Caki2 (cell line): ENCODE measurements around the gene STK11IP. TPM values are rescaled to one million over a fixed set of nuclear protein-coding genes. Genes with fewer than 3 reads are reported as not detected.

Source experiments
- DNase-seq: peaks from one replicate; pipeline ENCODE4 v3.0.0-alpha.2; 2015; ENCODE audit warnings: low read depth
- in situ Hi-C: cut with HindIII; loops from 2 replicates; pipeline ENCODE4 v1.10.0; 2016; ENCODE audit warnings: low sequenced_read_pairs, low pct_unique_long_range_greater_than_20kb, mixed read lengths
- total RNA-seq: library from RNA; depleted of rRNA; stranded (reverse); fragments of >200 nt; shearing (Covaris generic); gene quantifications from 2 replicates; pipeline ENCODE4 v1.2.3, GENCODE V29; 2014; ENCODE audit warnings: low replicate concordance

Gene STK11IP
- total RNA-seq, 1 experiment from 2014 or later: 20.6 TPM

GRCh38 chr2:219574484-219575311 is 23.0 kb upstream of the STK11IP start:
- in situ Hi-C loops: no loop called here
- DNase-seq: peak; percentile 14

DNA sequence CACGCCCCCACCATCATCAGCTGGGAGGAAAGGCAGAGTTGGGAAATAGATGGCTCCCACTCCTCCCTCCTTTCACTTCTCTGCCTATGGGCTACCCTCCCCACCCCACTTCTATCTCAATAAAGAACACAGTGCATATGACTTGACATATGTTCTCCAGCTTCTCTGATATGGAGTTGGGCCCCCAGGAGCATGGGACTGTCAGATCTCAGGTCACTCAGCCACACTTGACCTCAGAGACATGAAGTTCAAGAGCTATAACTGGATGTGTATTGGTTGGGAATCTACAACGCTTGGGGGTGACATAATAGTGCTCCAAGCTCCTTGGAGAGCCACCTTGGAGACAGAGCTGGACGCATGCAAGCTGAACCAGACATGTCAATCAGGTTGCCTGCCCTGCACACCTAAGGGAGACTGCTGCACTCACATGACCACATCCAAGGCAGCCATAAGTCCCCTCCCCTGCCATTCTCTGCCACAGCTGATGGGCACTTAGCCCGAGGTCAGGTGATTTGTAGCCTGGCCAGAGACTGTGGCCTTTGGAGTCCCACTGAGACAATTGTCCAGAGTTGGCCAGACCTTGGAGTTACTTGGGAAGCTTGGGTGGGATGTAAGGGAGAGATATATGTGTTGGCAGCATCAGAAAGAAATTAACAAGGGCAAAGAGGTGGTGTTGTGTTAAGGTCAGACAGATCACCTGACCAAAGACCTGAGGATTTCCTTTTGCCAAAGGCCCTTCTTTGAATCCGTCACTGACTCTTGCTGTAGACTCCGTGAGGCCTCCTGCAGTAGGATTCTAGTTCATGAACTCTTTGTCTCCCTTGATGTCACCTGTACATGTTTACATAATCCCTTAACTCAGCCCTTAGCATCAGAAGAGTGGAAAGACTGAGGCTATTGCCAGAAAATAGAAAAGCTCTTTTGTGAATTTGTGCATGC is 21.8 kb upstream of the STK11IP start:
- no peak for DNase-seq
- in situ Hi-C loops: no loop called here

DNA sequence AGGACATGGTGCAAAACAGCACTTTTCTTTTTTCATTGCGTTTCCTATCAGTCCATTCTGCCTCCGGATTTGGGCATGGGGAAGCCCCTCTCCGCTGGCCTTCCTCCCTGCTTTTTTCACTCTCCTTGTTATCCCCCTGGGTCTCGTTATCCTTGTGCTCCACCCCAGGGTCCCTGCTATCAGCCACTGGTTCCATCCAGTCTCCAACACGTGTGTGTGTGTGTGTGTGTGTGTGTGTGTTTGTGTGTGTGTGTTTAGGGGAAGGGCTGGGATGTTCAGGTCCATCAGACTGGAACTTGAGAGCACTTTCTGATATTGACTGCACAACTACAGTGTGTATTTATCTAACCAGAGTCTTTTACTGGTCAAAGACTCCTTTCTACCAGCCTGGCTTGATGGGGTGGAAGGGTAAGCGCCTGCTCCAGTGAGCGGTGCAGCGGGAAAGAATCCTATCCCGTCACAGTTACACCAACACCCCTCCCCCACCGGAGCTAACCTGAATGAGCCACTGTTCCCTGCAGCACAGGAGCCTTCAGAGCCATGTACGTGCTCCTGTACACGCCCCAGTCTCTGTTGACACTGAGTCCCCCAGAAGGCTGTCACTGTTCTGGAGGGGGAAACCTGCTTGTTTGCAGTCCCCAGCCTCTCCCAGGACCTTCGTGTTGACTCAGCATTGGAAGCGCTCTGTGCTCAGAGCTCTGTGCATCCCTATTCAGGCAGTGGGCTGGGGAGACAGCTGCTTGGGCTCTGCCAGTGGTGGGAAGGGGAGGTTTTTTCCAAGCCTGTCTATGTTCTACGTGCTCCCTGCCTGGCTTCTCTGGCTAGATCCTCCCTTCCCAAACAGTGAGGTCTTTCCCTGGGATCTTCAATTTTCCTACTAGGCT is 20.9 kb upstream of the STK11IP start:
- in situ Hi-C loops: no loop called here
- DNase-seq: peak; percentile 81

GRCh38 chr2:219578811-219579613 is 18.6 kb upstream of the STK11IP start:
- in situ Hi-C loops: no loop called here
- no peak for DNase-seq

GRCh38 chr2:219581346-219581745 is 16.3 kb upstream of the STK11IP start:
- no peak for DNase-seq
- in situ Hi-C loops: no loop called here

DNA sequence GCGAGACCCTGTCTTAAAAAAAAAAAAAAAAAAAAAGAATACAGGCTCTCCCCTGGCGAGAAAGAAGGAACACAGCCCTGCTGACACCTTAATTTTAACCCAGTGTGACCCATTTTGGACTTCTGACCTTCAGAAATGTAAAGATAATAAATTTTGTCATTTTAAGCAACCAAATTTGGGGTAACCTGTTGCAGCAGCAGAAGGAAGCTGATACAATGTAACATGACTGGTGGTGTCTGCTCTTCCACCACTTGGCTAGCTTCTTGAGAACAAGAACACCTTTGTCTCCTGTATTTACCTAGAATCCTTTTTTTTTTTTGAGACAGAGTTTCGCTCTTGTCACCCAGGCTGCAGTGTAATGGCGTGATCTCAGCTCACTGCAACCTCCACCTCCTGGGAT is 6.6 kb upstream of the STK11IP start:
- no peak for DNase-seq
- in situ Hi-C loops: no loop called here

DNA sequence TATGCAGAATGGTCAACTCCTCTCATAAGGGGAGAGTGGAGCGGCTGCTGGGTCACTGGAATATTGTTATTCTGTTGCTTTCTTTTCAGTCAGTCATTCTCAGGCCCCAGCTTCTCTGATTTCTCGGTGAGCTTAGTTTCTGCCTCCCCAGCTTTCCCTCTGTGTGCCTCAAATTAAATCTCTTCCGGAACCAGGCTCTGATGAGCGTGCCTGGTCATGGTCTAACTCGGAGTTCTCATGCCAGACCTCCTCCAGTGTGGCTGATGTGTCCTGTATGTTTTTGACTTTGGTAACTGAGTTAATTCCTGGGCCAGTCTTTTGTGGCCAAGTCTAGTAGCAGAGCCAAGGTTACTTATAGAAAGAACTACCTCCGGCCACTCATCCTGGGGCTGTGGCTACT is 4.9 kb upstream of the STK11IP start:
- DNase-seq: no peak
- in situ Hi-C loops: no loop called here

GRCh38 chr2:219593154-219593553 is 4.5 kb upstream of the STK11IP start:
- no peak for DNase-seq
- in situ Hi-C loops: no loop called here

DNA sequence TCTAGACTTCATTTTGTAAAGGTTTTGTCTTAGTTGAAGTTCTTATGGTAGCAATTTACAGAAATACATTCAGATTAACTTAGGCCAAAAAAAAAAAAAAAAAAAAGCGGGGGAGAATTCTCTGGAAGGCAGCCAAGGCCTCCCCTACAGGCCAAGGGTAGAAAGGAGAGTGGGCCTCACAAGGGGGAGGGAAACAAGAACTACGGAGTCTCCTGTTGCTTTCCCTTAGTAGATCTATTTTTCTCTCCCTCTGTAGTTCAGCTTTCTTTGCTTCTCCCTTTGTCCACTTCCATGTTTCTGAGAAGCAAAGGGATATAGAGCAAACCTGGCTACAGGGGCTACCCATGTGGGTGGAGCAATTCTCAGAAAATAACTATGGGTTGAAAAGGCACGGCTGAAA is 2.4 kb upstream of the STK11IP start:
- in situ Hi-C loops: no loop called here
- DNase-seq: no peak

GRCh38 chr2:219596954-219597551 is 604 bp upstream of the STK11IP start:
- in situ Hi-C loops: no loop called here

DNA sequence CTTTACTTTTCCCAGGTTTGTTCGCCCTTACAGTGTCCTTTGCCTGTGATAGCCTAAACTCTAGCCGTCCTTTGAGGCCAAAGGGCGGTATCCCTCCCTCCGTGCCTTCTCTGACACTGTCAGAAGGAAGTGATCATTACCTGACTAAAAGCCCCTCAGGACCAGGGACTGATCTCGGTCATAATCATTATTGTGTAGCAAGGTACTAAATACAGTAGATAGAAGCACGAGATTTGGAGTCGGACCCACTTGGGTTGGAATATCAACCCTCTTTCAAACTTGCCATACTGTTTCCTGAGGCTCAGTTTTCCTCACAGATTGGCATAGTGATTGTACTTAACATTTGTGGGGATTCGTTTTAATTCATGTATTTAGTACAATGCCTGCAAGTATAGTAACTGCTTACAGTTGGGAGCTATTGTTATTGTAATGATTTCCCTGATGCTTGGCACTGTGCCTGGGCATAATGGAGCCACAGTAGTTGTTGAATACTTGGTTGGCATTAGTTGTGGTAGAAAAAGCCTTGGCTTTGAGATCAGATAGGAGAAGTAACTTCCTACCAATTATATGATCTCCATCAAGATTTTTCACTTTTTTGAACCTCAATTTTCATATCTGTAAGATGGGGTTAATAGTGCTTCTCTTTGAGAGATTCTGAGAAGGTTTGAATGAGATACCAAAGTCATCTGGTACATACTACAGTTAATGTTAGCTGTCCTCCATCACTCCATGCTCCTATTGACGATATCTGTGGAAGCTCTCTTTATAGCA is 836 bp downstream of the STK11IP start:
- DNase-seq: no peak
- in situ Hi-C loops: no loop called here

More at GRCh38 chr2:219596954-219597551, 604 bp upstream of the STK11IP start:
- DNase-seq: no peak

DNA sequence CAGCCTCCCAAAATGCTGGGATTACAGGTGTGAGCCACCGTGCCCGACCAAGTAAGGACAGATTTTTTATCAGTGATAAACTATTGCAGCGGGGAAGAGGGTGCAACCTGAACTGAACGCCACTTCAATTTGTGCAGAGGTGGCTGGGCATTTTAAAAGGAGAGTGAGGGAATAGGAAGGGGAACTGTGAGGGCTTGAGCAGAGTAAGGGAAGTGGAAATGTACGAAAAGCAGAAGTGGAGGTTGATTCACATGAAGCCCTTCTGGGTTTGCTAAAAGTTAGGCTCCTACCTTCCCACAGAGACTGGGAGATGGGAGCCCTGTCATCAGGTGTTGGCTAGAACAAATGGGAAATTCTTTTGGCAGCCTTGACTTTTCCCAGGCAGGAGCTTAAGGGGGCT is 6.1 kb downstream of the STK11IP start:
- DNase-seq: no peak
- in situ Hi-C loops: no loop called here

- in situ Hi-C loops: no loop called here
- no peak for DNase-seq
These were observed 7.9 kb downstream of the STK11IP start for GRCh38 chr2:219605607-219605954.

DNA sequence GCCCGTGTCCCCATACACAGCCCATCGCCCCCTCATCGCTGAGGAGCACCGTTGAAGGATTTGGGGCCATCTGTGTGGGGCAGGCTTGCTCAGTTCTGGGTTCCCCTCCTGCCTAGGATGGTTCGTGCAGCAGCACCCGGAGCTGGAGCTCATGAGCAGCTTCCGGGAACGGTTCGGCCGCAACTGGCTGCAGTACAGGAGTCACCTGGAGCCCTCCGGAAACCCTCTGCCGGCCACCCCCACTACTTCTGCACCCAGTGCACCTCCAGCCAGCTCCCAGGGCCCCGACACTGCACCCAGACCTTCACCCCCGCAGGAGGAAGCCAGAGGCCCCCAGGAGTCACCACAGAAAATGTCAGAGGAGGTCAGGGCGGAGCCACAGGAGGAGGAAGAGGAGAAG is 10.3 kb downstream of the STK11IP start:
- no peak for DNase-seq
- in situ Hi-C loops: no loop called here

DNA sequence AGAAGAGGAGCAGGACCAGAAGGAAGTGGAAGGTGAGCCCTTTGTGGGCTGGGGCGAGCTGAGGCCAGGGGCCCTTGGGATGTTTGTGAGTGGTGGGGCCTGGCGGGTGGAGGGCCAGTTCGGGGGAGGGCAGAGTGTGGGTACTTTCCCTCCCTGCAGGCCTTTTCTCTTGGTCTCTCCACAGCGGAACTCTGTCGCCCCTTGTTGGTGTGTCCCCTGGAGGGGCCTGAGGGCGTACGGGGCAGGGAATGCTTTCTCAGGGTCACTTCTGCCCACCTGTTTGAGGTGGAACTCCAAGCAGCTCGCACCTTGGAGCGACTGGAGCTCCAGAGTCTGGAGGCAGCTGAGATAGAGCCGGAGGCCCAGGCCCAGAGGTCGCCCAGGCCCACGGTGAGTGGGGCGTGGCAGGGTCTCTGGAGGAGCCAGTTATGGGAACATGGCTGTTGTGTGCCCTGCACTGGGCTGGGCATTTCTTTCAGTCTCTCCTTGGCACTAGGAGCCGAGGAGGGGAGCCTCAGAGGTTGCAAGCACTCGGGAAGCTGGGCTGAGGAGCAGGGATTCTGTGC is 10.8 kb downstream of the STK11IP start:
- in situ Hi-C loops: no loop called here

DNA sequence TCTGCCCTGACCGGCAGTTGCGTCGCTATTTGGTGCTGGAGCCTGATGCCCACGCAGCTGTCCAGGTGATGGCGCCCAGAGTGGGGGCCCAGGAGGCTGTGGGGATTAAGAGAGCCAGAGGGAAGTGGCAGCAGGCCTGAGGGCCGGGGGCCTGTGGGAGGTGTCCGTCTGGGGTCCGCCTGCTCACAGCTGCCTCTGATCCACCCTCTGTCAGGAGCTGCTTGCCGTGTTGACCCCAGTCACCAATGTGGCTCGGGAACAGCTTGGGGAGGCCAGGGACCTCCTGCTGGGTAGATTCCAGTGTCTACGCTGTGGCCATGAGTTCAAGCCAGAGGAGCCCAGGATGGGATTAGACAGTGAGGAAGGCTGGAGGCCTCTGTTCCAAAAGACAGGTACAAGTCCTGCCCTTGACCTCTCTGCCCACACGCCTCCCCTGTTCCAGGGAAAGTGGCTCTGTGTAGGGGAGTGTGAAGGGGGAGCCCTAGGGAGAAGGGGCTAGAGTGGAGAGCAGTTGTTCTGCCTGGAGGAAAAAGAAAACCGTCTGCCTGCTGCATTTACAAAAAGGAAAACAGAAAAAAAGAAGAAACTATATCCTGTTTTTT is 11.6 kb downstream of the STK11IP start:
- DNase-seq: no peak
- in situ Hi-C loops: no loop called here

More for the DNA sequence above, 10.8 kb downstream of the STK11IP start:
- no peak for DNase-seq
